ENCODE results near the gene RUNX3. TPM values are rescaled to one million over a fixed set of nuclear protein-coding genes. Genes with fewer than 3 reads are reported as not detected.

The RUNX3 gene
- polyA plus RNA-seq, 3 donors = 4.4 to 27.9 (median 6.7) TPM

DNA sequence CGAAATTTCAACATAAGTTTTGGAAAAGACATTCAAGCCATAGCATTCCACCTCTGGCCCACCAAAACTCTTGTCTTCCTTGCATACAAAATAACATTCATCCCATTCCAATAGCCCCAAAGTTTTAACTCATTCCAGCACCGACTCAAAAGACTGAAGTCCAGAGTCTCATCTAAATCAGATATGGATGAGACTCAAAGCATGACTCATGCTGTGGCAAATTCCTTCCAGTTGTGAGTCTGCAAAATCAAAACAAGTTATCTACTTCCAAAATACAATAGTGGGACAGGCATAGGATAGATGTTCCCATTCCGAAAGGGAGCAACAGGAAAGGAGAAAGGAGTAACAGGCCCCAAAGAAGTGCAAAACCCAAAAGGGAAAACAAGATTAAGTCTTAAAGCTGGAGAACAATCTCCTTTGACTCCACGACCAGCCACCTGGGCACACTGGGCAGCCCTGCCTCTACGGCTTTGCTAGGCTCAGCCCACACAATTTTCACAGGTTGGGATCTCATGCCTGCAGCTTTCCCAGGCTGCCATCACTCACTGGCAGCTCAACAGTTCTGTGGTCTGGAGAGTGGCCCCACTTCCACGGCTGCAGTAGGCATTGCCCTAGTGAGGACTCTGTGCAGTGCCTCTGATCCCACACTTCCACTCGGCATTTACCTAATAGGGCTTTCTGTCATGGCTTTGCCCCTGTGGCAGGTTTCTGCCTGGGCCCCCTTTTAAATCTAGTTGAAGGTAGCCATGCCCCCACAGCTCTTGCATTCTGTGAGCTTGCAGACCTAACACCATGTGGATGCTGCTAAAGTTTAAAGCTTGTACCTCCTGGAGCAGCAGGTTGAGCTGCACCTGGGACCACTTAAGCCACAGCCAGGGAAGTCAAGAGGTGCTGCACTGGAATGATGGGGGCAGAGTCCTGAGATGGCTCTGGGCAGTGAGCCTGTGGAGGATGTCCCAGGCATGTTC is 51.0 kb downstream of the RUNX3 start:
- intact Hi-C loops (cut with micrococcal nuclease) = no loop called here
- TF ChIP-seq CTCF (IDR thresholded peaks at IDR 0.05) = no peak
- Histone ChIP-seq H4K20me1 (ENCODE audit: insufficient read depth, low read length) (no peaks in the 10 kb centered on the region), H3K27ac (ENCODE audit: low read depth in 1 of 2, low read length in 2 of 2) (no peak overlapping the region), H3K4me1 (ENCODE audit: control insufficient read depth in 1 of 2, insufficient read depth in 2 of 2, low read length in 2 of 2) (no peaks in the 10 kb centered on the region), H3K27me3 (ENCODE audit: control insufficient read depth in 2 of 2, insufficient read depth in 2 of 2, low read length in 2 of 2) (no peaks in the 10 kb centered on the region), H3K9me3 (replicated peaks in 1 of 2; ENCODE audit: control insufficient read depth in 1 of 2, insufficient read depth in 1 of 2, low read length in 2 of 2) (no peaks in the 10 kb centered on the region), H3K4me3 (replicated peaks in 1 of 3; ENCODE audit: low read depth in 2 of 3, low read length in 3 of 3) (no peak overlapping the region), H3K79me2 (ENCODE audit: insufficient read depth, low read length) (no peaks in the 10 kb centered on the region), H2AFZ (ENCODE audit: insufficient read depth, low read depth, low read length, poor library complexity, severe bottlenecking) (no peak overlapping the region), H3K4me2 (replicated peaks; ENCODE audit: extremely low read depth, low read length, poor library complexity, severe bottlenecking) (no peak overlapping the region), H3K36me3 (replicated peaks in 1 of 2; ENCODE audit: control insufficient read depth in 1 of 2, insufficient read depth in 2 of 2, low read length in 2 of 2) (no peaks in the 10 kb centered on the region), H3K9ac (ENCODE audit: insufficient read depth, low read length, poor library complexity, severe bottlenecking) (no peak overlapping the region)
- WGBS (ENCODE audit: insufficient coverage) = 90% methylated on average over 7 of the region's 7 CpGs
- Mint-ChIP-seq H3K36me3 (no peaks in the 10 kb centered on the region), H3K27me3 (ENCODE audit: low read depth in 3 of 3) (peaks cover 2 to 8% (median 6%) of the 10 kb centered on the region in 3 donors), H3K9me3 (peaks cover 0 to 13% (median 8%) of the 10 kb centered on the region in 7 donors), H3K27ac (no peak overlapping the region), H3K4me3 (no peak overlapping the region), H3K4me1 (no peaks in the 10 kb centered on the region)
- no peak for DNase-seq

GRCh38 chr1:24878045-24878444 is 52.0 kb downstream of the RUNX3 start:
- H3K79me2 ChIP-seq (ENCODE audit: insufficient read depth, low read length) = no peaks in the 10 kb centered on the region
- DNase-seq = no peak
- no CpG with 5 or more reads among the region's 6 CpGs for WGBS (ENCODE audit: insufficient coverage)
- H3K4me2 ChIP-seq (replicated peaks; ENCODE audit: extremely low read depth, low read length, poor library complexity, severe bottlenecking) = no peak overlapping the region
- no peak overlapping the region for H3K4me3 ChIP-seq (replicated peaks in 1 of 3; ENCODE audit: low read depth in 2 of 3, low read length in 3 of 3)
- peaks cover under 1% of the 10 kb centered on the region for H3K4me1 Mint-ChIP-seq
- H3K9me3 Mint-ChIP-seq = peaks cover 0 to 8% (median 4%) of the 10 kb centered on the region in 7 donors
- H4K20me1 ChIP-seq (ENCODE audit: insufficient read depth, low read length) = no peaks in the 10 kb centered on the region
- H3K36me3 ChIP-seq (replicated peaks in 1 of 2; ENCODE audit: control insufficient read depth in 1 of 2, insufficient read depth in 2 of 2, low read length in 2 of 2) = no peaks in the 10 kb centered on the region
- H3K4me3 Mint-ChIP-seq = no peak overlapping the region
- no peaks in the 10 kb centered on the region for H3K36me3 Mint-ChIP-seq
- no peak overlapping the region for H3K9ac ChIP-seq (ENCODE audit: insufficient read depth, low read length, poor library complexity, severe bottlenecking)
- H3K4me1 ChIP-seq (ENCODE audit: control insufficient read depth in 1 of 2, insufficient read depth in 2 of 2, low read length in 2 of 2) = peaks cover under 1% of the 10 kb centered on the region in 2 donors
- no peaks in the 10 kb centered on the region for H3K27me3 ChIP-seq (ENCODE audit: control insufficient read depth in 2 of 2, insufficient read depth in 2 of 2, low read length in 2 of 2)
- H3K9me3 ChIP-seq (replicated peaks in 1 of 2; ENCODE audit: control insufficient read depth in 1 of 2, insufficient read depth in 1 of 2, low read length in 2 of 2) = no peaks in the 10 kb centered on the region
- H3K27me3 Mint-ChIP-seq (ENCODE audit: low read depth in 3 of 3) = peaks cover 5 to 12% (median 6%) of the 10 kb centered on the region in 3 donors
- intact Hi-C loops (cut with micrococcal nuclease) = no loop called here
- H3K27ac Mint-ChIP-seq = no peak overlapping the region
- H3K27ac ChIP-seq (ENCODE audit: low read depth in 1 of 2, low read length in 2 of 2) = no peak overlapping the region
- no peak for TF ChIP-seq CTCF (IDR thresholded peaks at IDR 0.05)
- H2AFZ ChIP-seq (ENCODE audit: insufficient read depth, low read depth, low read length, poor library complexity, severe bottlenecking) = no peak overlapping the region
